ENCODE measurements around the gene MR1. TPM values are rescaled to one million over a fixed set of nuclear protein-coding genes. Genes with fewer than 3 reads are reported as not detected.
A peak's percentile ranks its signal among the peaks of the same experiment; 100 is the strongest.
"Not testable (repeated sequence)": the region's sequence is repeated elsewhere in the genome, so short reads cannot be mapped to it uniquely, and the experiment has no call there.

Gene MR1
- total RNA-seq, 2 donors from 2014 or later: 10.5 to 12.0 TPM

- DNase-seq: no peak
- intact Hi-C loops (cut with DNase I): no loop called here
- ATAC-seq: no peak
Measured at GRCh38 chr1:181060066-181060465, 26.3 kb downstream of the MR1 start.

GRCh38 chr1:181060947-181061346, 27.2 kb downstream of the MR1 start:
- ATAC-seq; intact Hi-C loops (cut with DNase I); DNase-seq: not testable (repeated sequence)

GRCh38 chr1:181061487-181061886, 27.7 kb downstream of the MR1 start:
- no peak for DNase-seq
- peak in 1 of 2 donors; percentile 22 for ATAC-seq
- intact Hi-C loops (cut with DNase I): no loop called here

GRCh38 chr1:181061891-181062835, 28.4 kb downstream of the MR1 start:
- ATAC-seq (peak; percentile 33 to 72), DNase-seq (no peak)
- intact Hi-C loops (cut with DNase I): no loop called here

GRCh38 chr1:181062836-181063428, 29.1 kb downstream of the MR1 start:
- no peak for DNase-seq
- intact Hi-C loops (cut with DNase I): no loop called here
- ATAC-seq: peak; percentile 42 to 53

- ATAC-seq (peak; percentile 46 to 62), DNase-seq (no peak)
- intact Hi-C loops (cut with DNase I): no loop called here
Measured at GRCh38 chr1:181064011-181064623, 30.3 kb downstream of the MR1 start.

- DNase-seq (no peak), ATAC-seq (no peak)
- intact Hi-C loops (cut with DNase I): no loop called here
Measured at GRCh38 chr1:181064702-181065101, 30.9 kb downstream of the MR1 start.

- DNase-seq (no peak), ATAC-seq (no peak)
- intact Hi-C loops (cut with DNase I): no loop called here
Measured at GRCh38 chr1:181073638-181074037, 39.9 kb downstream of the MR1 start.

- intact Hi-C loops (cut with DNase I): no loop called here
Measured at GRCh38 chr1:181075766-181076350, 42.1 kb downstream of the MR1 start.

GRCh38 chr1:181076852-181077251, 43.1 kb downstream of the MR1 start:
- ATAC-seq: no peak
- intact Hi-C loops (cut with DNase I): no loop called here
- no peak for DNase-seq

More at GRCh38 chr1:181075766-181076350, 42.1 kb downstream of the MR1 start:
- ATAC-seq (no peak), DNase-seq (no peak)

- ATAC-seq (no peak), DNase-seq (no peak)
- intact Hi-C loops (cut with DNase I): no loop called here
Measured at GRCh38 chr1:181077576-181078242, 43.9 kb downstream of the MR1 start.

- ATAC-seq: no peak
- intact Hi-C loops (cut with DNase I): no loop called here
- DNase-seq: no peak
Measured at GRCh38 chr1:181079382-181079781, 45.6 kb downstream of the MR1 start.

GRCh38 chr1:181079920-181080319, 46.1 kb downstream of the MR1 start:
- intact Hi-C loops (cut with DNase I): loop anchor here (10.0 kb wide), 2 partner anchors 45 to 65 kb away; partner anchors contain the start of gene MR1 (in 1 of the 2)

GRCh38 chr1:181080556-181080955, 46.8 kb downstream of the MR1 start:
- ATAC-seq (no peak), DNase-seq (no peak)
- intact Hi-C loops (cut with DNase I): loop anchor here (10.0 kb wide), 2 partner anchors 46 to 64 kb away; partner anchors contain the start of gene MR1 (in 1 of the 2)

More at GRCh38 chr1:181079920-181080319, 46.1 kb downstream of the MR1 start:
- DNase-seq (no peak), ATAC-seq (no peak)

GRCh38 chr1:181081395-181081794, 47.6 kb downstream of the MR1 start:
- DNase-seq (no peak), ATAC-seq (no peak)
- intact Hi-C loops (cut with DNase I): loop anchor here (10.0 kb wide), 2 partner anchors 47 to 63 kb away; partner anchors contain the start of gene MR1 (in 1 of the 2)

GRCh38 chr1:181083842-181084605, 50.2 kb downstream of the MR1 start:
- ATAC-seq (peak; percentile 27 to 53), DNase-seq (peak; percentile 43)
- intact Hi-C loops (cut with DNase I): loop anchor here (10.0 kb wide), 2 partner anchors 49 to 61 kb away; partner anchors contain the start of gene MR1 (in 1 of the 2)

GRCh38 chr1:181084606-181084969, 50.8 kb downstream of the MR1 start:
- DNase-seq (no peak), ATAC-seq (no peak)
- intact Hi-C loops (cut with DNase I): loop anchor here (10.0 kb wide), 2 partner anchors 50 to 60 kb away; partner anchors contain the start of gene MR1 (in 1 of the 2)

- intact Hi-C loops (cut with DNase I): loop anchor here (10.0 kb wide), 2 partner anchors 51 to 59 kb away; partner anchors contain the start of gene MR1 (in 1 of the 2)
- no peak for ATAC-seq
Measured at GRCh38 chr1:181086091-181086490, 52.3 kb downstream of the MR1 start.

More at GRCh38 chr1:181086091-181086490, 52.3 kb downstream of the MR1 start:
- no peak for DNase-seq
